Measurements from ENCODE around the gene ZNF845. TPM values are rescaled to one million over a fixed set of nuclear protein-coding genes. Genes with fewer than 3 reads are reported as not detected.
"Not testable (repeated sequence)": the region's sequence is repeated elsewhere in the genome, so short reads cannot be mapped to it uniquely, and the experiment has no call there.

The ZNF845 gene
- total RNA-seq, 4 donors from 2014 or later, result 5.7 to 11.1 (median 7.6) TPM

- Histone ChIP-seq H3K4me1 (peaks cover 0 to 22% (median 10%) of the 10 kb centered on the region in 4 donors), H3K27me3 (no peaks in the 10 kb centered on the region), H3K9me3 (peaks cover 0 to 3% (median 0%) of the 10 kb centered on the region in 4 donors), H3K4me3 (peak within 1 kb of the TSS; percentile 60 to 85 (median 75)), H3K36me3 (peaks cover 0 to 25% (median 8%) of the 10 kb centered on the region in 3 donors), H3K27ac (peak within 1 kb of the TSS; percentile 49 to 84 (median 82))
- DNase-seq (ENCODE audit: low spot score in 2 of 2), result peak; percentile 91 to 96
- peak in 1 of 2 donors; percentile 87 for TF ChIP-seq EP300 (IDR thresholded peaks at IDR 0.05)
- peak; percentile 16 to 66 for TF ChIP-seq POLR2A (IDR thresholded peaks at IDR 0.05)
- peak; percentile 52 to 77 (median 63) for TF ChIP-seq CTCF (IDR thresholded peaks at IDR 0.05)
- 0 to 1% methylated on average over 41 to 58 of the region's 58 CpGs for WGBS, 2 donors
Measured at GRCh38 chr19:53394974-53395839, 61.7 kb downstream of the ZNF845 start, which contains the start of gene ZNF765. Gene ZNF765 (plus strand): TSS chr19:53395149. CDS start chr19:53398016, 2,867 bp downstream.

GRCh38 chr19:53395840-53396524 is 62.4 kb downstream of the ZNF845 start:
- peak overlapping the region; percentile 60 to 85 (median 75) for H3K4me3 ChIP-seq
- WGBS, 2 donors, result 14 to 16% methylated on average over 9 of the region's 9 CpGs
- not testable (repeated sequence) for DNase-seq (ENCODE audit: low spot score in 2 of 2); H3K9me3 ChIP-seq; H3K27me3 ChIP-seq
- H3K4me1 ChIP-seq, result peaks cover 0 to 22% (median 10%) of the 10 kb centered on the region in 4 donors
- peak overlapping the region in 3 of 4 donors; percentile 82 to 84 (median 83) for H3K27ac ChIP-seq
- H3K36me3 ChIP-seq, result peaks cover 0 to 33% (median 9%) of the 10 kb centered on the region in 3 donors

- no peaks in the 10 kb centered on the region for H3K27me3 ChIP-seq
- peaks cover 0 to 6% (median 0%) of the 10 kb centered on the region in 4 donors for H3K9me3 ChIP-seq
- H3K27ac ChIP-seq, result no peak overlapping the region
- 8% methylated on average over 1 of the region's 1 CpG for WGBS, 2 donors
- no peak overlapping the region for H3K4me3 ChIP-seq
- no peak for DNase-seq (ENCODE audit: low spot score in 2 of 2)
- peaks cover 0 to 38% (median 9%) of the 10 kb centered on the region in 3 donors for H3K36me3 ChIP-seq
- TF ChIP-seq POLR2A (IDR thresholded peaks at IDR 0.05) (no peak), EP300 (IDR thresholded peaks at IDR 0.05) (no peak), CTCF (IDR thresholded peaks at IDR 0.05) (no peak)
- H3K4me1 ChIP-seq, result peaks cover 0 to 22% (median 10%) of the 10 kb centered on the region in 4 donors
Measured at GRCh38 chr19:53396525-53396868, 62.9 kb downstream of the ZNF845 start.

- not testable (repeated sequence) for H3K27me3 ChIP-seq; DNase-seq (ENCODE audit: low spot score in 2 of 2); H3K4me3 ChIP-seq; H3K27ac ChIP-seq
- H3K36me3 ChIP-seq, result peaks cover 0 to 53% (median 17%) of the 10 kb centered on the region in 3 donors
- peaks cover 0 to 19% (median 0%) of the 10 kb centered on the region in 4 donors for H3K9me3 ChIP-seq
- H3K4me1 ChIP-seq, result peaks cover 0 to 22% (median 10%) of the 10 kb centered on the region in 4 donors
- WGBS, 2 donors, result 100% methylated on average over 1 of the region's 1 CpG
Measured at GRCh38 chr19:53397918-53398317, 64.4 kb downstream of the ZNF845 start.

Other genes starting within 250 kb of the ZNF845 start
- gene ZNF160, start 230.3 kb upstream of the ZNF845 start, total RNA-seq, result 10 to 100 TPM; 38.9 to 65.7 (median 45.4) TPM
- gene ZNF415, start 200.8 kb upstream of the ZNF845 start, total RNA-seq, result 1 to 10 TPM; 4.5 to 9.8 (median 5.7) TPM
- gene ZNF347, start 174.7 kb upstream of the ZNF845 start, total RNA-seq, result 10 to 100 TPM; 13.1 to 21.9 (median 16.2) TPM
- gene ZNF665, start 140.4 kb upstream of the ZNF845 start, total RNA-seq, result 10 to 100 TPM in 1 of 4 donors, 1 to 10 TPM in 3; 5.4 to 19.6 (median 6.1) TPM
- gene ZNF677, start 78.9 kb upstream of the ZNF845 start, total RNA-seq, result 10 to 100 TPM; 15.1 to 28.2 (median 20.3) TPM
- gene VN1R2, start 75.5 kb upstream of the ZNF845 start, total RNA-seq, result not detected
- gene VN1R4, start 66.0 kb upstream of the ZNF845 start, total RNA-seq, result not detected
- 1 to 10 TPM; 4.2 to 9.6 (median 7.3) TPM for gene ZNF525, start 32.0 kb downstream of the ZNF845 start, total RNA-seq
- gene ZNF765, start 61.4 kb downstream of the ZNF845 start, total RNA-seq, result 10 to 100 TPM in 3 of 4 donors, 1 to 10 TPM in 1; 7.2 to 16.5 (median 10.1) TPM
- gene ZNF761, start 98.2 kb downstream of the ZNF845 start, total RNA-seq, result 10 to 100 TPM in 2 of 4 donors, 1 to 10 TPM in 2; 9.2 to 15.3 (median 10.5) TPM
- gene ZNF813, start 134.0 kb downstream of the ZNF845 start, total RNA-seq, result 1 to 10 TPM; 2.5 to 4.9 (median 3.8) TPM
- 10 to 100 TPM; 27.3 to 46.8 (median 32.9) TPM for gene ZNF331, start 204.4 kb downstream of the ZNF845 start, total RNA-seq